Bone marrow (tissue), 2 donors: ENCODE data around the gene UBE2E2.
"Not testable (repeated sequence)": the region's sequence is repeated elsewhere in the genome, so short reads cannot be mapped to it uniquely, and the experiment has no call there.

Experiments used
- DNase-seq, 2 donors: peaks; one replicate each; lab custom pipeline; 2025; lab: John Stamatoyannopoulos, UW

Gene UBE2E2

GRCh38 chr3:23588547-23588946 is 385.4 kb downstream of the UBE2E2 start:
- DNase-seq = no peak

DNA sequence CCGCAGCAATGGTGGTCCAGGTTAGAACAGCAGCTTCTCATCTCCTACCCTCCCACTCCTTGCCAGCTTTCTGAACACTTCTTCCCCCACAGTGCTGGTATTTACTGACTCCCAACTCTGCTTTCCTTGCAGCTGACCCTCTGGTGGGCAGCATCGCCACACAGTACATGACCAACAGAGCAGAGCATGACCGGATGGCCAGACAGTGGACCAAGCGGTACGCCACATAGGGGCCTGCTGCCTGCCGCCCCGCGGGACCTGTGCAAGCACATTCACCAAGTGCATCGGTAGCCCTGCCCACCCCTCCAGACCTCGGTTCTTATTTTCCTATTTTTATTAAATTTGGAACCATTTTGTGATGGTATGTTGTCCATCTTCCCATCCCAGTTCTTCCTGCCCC is 386.5 kb downstream of the UBE2E2 start:
- no peak for DNase-seq

- no peak for DNase-seq
Measured at GRCh38 chr3:23590424-23591273, 387.5 kb downstream of the UBE2E2 start.

GRCh38 chr3:23591374-23591773 is 388.2 kb downstream of the UBE2E2 start:
- DNase-seq = no peak

DNA sequence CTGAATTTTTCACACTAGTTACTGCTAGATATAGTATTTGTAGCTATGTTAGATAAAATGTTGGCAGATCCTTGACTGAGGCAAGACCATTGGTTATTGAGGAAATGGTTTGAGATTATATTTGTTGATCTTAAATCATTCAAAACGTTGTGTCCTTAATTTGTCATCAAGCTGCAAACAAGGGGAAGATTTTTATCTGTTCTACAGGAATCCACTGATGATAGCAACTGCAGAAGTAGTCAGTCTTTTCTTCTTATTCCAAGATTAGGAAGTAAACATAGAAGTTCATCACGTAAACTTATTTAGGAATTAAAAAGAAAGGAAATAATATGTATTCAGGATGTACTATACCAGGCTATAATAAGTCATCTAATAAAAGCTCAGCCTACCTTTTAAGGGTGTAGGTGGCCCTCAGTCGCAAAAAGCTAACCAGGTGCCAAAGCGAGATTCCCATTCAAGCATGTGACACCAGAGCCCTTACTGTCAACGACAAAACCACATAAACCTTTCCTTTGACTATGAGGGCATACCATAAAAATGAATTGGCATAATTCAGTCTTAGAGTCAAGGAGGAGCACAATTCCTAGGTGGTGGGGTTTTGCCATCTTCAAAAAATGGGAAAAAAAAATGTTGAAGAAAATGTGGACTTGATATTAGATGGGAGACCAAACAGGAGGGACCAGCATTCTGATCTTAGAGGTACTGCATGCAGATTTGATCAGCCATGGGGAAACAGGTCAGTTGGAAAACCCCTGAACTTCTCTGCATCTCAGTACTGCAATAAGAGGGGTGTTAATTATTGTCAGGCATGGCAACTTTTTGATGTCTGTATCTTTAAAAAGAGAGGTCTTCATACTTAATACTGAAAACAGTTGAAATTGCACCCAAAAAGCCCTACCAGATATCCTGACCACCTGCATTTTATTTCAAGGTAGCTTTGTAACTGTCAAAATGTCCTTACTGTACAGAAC is 390.1 kb downstream of the UBE2E2 start:
- DNase-seq = no peak

DNA sequence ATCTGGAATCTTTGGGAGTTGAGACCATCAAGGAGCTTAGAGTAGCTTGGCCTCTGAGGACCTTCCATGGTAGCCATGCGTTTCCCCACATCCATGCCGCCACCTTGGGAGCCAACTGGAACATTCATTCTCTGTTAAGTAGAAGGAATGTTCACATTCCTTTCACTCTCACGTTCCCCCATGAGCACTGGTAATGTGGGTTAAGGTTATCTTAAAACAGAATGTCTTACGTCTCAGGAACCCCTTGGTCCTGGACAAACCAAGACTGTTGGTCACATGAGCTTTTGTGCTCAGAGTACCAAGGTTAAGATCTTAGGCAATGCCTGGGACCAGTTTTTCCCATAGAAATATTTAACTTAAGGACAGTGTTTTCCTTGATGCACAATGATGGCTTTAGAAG is 390.9 kb downstream of the UBE2E2 start:
- no peak for DNase-seq

DNA sequence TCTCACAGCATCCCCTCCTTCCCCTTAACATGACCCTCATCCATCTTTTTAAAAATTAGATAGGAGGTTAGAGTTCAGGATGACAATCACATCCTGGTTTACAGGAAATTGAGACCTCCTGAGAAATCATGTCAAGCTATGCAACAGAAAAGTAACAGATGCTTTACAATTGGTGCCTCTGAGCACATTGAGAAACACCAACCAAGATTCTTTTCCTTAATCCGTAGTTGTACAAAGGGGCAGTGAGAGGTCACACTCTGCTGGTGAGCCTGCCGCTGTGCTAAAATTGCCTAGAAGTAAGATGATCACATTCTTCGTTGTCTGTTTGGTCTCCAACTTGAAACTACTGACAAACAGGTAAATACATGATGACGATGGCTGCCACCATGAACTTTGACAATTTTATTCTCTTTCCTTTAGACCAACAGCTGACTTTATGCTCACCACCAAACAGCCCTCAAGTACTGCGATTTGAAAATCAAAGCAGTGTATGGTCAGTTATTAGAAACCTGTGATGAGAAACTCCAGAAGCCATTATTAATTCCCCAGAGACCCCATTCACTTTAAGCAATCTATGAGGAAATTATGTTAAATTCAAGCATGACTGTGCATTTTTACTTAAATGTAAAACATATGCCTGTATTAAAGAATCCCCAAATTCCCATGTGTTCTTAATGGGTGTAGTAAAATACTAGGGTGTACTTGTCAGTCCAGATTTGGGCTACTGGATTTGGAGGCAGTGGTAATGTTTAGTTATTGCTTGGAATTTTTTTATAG is 392.0 kb downstream of the UBE2E2 start:
- DNase-seq = no peak

DNA sequence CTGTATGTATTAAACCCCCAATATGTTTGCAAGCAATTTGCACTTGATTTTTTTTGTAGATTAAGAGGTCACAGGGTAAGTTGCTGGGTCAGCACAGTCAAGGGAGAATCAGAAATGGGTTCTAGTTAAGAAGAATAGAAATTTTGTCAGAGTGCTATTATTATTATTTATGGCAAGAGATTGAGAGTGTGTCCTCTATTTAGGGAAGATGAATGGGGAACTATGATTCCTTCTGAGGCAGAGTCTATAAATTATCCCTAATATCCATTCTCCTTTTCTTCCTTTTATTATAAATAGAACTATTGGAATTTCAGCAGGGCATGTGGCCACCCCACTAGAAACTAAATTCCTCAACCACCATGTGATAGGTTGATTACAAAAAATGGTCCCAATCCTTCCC is 392.7 kb downstream of the UBE2E2 start:
- DNase-seq = no peak

DNA sequence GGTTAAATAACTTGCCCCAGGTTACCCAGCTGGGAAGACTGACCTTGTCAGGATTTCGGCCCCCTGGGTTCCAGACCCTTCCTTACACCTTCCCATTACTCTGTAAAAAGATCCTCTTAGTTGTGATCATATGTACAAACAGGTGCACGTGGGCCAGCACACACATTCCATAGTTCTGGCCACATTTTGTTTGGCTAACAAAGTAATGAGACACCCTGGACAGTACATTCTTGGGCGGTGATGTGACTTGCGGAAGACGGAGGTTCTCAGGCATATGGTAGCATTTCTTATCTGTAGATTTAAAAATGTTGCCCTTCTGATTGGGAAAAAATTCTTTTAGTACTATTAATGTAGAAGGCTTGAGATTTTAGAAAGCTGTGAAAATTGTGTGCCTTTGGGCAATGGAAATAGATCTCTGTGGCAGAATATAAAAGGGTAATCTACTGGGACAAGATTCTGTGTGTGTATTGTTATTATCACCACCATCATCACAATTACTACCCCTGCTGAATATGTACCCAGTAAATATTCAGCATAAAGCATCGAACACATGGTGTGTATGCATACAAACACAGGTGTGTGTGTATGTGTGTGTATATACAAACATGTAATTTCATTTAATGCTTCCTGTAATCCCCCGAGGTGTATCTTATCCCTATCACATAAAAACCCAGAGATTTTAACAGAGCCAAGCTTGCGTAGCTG is 397.2 kb downstream of the UBE2E2 start:
- DNase-seq = no peak

DNA sequence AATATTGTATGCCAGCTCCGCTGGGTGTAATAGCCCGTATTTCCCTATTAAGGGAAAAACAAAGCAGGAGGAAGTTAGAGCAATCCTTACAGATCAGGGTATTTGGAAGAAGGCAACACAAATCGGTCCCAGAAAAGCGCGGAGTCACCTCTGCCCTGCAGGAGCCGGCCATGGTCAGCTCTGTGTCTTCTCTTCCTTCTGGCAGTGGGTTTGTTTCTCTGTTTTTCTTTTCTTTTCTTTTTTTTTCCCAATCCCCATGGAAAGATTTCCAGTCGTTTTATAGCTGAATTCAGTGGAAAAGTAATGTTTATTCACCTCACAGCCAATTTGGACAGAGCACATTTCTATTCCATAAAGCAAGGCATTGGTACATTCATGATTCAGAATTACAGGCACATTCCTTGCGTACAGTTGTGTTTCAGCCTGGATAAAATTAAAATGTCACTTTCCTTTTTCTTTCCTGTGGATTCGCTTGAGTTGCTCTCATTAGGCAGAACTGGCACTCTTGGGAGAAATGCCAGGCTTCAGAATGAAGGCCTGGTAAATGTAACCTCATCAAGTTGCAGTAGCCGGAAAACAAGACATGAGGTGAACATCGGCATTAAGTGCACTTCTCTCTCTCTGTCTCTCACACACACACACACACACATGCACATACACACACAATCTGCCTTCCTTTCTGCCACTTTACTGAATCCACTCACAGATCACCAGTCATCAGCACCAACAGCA is 398.1 kb downstream of the UBE2E2 start:
- no peak for DNase-seq

DNA sequence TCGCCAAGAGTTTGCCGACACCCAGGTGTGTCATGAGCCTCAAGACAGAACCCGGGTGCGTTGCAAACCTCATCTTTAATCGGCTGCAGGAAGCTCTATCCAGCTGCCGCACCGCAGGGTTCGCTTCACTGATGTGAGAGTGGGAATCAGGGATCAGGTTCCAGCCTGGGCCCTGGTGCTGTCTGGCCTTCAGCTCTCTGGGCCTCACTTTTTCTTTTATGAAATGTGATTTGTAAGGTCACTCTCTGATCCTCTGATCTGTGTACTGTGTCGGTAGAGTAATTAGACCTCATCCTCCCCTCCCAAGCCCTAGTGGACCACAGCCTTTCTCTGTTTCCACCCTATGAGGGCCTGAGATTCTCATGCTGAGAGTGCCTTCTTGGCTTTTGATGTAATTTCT is 399.8 kb downstream of the UBE2E2 start:
- DNase-seq = no peak

GRCh38 chr3:23607184-23607847 is 404.2 kb downstream of the UBE2E2 start:
- DNase-seq = no peak

DNA sequence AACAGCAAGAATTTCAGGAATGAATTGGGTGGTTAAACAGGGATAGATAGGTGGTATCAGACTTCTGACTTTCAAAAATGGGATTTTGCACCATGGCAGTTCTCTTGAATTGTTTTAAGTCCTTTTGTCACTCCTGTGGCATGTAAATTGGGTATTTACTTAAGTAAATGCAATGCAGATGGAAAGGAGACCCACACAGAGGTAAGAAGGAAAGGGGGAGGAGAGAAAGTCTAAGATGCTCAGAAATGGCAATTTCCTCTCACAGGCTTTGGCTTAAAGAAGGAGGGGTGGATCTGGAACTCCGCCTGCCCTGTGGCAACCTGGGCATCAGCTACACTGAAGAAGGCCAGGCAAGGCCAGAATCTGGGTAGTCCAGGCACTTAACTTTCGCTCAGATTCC is 405.5 kb downstream of the UBE2E2 start:
- no peak for DNase-seq

DNA sequence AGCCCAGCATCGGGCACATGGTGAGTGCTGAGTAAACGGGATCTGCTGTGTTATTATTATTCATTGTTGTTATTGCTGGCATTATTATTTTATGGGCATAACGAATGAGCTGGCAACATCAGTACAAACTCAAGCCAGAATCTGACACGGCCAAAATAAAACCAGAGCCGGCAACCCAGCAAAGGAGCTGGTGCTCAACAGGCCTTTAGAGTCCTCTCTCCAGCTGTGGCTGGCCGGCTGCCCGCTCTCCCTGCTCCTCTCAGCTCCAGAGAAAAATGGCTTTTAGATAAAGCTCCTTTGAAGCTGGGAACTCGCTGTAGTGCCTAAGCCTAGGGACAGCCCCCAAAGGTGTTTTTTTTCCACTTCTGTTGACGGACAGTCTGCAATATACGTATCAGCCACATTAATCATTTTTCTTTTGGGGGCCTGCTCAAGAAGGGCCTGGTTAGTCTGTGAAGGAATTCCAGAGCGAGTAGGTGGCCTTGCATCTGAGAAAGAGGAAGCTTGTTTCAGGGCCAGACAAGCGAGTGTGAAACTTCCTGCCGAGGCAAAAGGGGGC is 408.7 kb downstream of the UBE2E2 start:
- peak in 1 of 2 donors; percentile 37 for DNase-seq

DNA sequence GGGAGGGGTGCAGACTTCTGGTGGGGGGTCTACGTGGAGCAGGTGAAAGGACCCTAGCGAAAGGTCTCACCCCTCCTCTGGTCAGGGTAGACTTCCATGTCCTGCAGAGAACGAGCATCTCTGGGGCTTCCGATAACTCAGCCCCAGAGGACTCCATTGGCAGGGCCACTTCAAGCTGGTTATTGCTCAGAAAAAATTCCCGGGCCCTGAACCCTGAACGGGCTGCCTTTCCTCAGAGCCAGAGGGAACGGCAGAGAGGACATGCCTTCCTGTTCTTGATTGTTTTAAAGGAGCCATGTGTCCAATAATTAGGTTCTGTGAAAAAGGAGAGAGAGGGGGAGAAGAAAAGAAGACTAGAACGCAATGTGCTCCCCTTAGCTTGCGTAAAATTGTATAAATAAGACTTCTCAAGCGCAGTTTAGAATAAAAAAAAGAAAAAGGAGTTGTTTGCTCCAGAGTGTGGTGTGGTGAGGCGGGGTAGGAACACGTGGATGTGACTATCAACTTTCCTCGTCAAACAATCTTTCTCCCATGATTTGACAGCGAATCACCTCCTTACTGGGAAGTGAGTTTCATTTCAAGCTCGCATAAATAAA is 409.3 kb downstream of the UBE2E2 start:
- no peak for DNase-seq

DNA sequence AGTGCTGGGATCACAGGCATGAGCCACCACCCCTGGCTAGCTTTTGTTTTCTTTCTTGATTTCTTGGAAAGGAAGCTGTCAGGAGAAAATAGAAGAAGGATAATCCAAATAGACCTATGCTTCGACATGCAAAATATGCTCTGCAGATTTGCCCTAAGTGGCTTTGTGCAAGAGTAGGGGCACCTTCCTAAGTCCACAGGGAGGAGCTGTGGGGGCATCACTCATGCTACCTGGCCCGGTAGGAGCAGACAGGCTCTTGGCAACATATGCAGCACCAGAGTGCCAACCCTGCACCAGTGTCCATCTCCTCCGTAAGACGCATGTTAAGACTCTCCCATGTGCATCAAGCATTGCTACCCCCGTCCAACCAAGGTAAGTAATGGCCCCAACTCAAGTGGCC is 411.9 kb downstream of the UBE2E2 start:
- DNase-seq = no peak

- DNase-seq = not testable (repeated sequence)
Measured at GRCh38 chr3:23618475-23618874, 415.3 kb downstream of the UBE2E2 start.

DNA sequence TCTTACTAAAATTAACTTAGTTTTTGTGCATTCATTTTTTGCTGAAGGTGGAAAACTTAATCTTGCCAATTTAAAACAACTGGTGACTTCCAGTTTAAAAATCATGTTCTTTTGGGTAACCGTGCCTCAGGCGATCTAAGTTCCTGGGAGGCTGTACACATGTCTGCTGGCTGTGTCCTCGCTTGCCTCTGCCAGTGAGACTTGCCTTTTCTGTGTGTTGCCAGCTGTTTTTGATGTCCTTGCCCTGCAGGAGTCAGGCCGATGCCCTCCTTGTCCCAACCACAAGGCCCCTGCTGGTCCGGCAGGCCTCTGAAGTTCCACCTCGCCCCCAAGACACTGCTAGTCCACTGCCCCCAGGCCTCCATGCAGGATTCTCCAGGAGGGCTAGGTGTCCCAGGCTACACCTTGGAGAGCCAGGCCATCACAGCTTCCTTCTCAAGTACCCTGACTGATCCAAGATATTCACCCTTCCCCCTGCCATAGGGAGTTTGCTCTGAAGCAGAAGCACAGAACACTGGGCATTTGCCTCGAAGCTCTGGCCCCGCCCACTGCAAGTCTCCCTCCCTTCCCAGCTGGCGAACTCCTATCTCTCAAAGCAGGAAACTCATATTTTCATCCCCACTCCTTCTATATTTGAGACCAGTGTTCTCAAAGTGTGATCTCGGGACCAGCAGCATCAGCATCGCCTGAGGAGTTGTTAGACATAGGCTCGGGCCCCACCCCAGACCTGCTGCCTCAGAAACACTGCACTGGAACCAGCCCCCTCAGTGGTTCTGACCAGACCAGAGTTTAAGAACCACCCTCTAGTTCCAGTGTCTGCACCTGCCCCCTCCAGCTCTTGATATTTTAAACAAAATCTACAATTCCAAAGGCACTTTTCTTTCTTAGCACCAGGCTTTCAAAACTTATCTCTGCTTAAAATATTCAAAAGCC is 416.8 kb downstream of the UBE2E2 start:
- DNase-seq = no peak
